Embryonic facial prominence (tissue), 1 donor: ENCODE results near the gene PDIA2.
"Not testable (repeated sequence)": the region's sequence is repeated elsewhere in the genome, so short reads cannot be mapped to it uniquely, and the experiment has no call there.

ENCODE experiments used
- DNase-seq: peaks from one replicate; pipeline ENCODE4 v3.0.0-alpha.2; 2016; ENCODE audit errors: extremely low spot score

PDIA2 gene

GRCh38 chr16:325375-326145 is 42.6 kb downstream of the PDIA2 start:
- no peak for DNase-seq

- DNase-seq, result no peak
Measured at GRCh38 chr16:330741-331140, 47.8 kb downstream of the PDIA2 start.

GRCh38 chr16:331181-331814 is 48.3 kb downstream of the PDIA2 start:
- DNase-seq, result not testable (repeated sequence)

GRCh38 chr16:333406-334094 is 50.6 kb downstream of the PDIA2 start:
- no peak for DNase-seq

GRCh38 chr16:334164-334832 is 51.3 kb downstream of the PDIA2 start:
- not testable (repeated sequence) for DNase-seq

- not testable (repeated sequence) for DNase-seq
Measured at GRCh38 chr16:334861-335632, 52.1 kb downstream of the PDIA2 start.

GRCh38 chr16:336269-336668 is 53.3 kb downstream of the PDIA2 start:
- DNase-seq, result no peak
